H9 (cell line): ENCODE measurements around the gene SIT1. TPM values are rescaled to one million over a fixed set of nuclear protein-coding genes. Genes with fewer than 3 reads are reported as not detected.

Experiments
- DNase-seq: peaks from one replicate; pipeline ENCODE4 v3.0.0-alpha.2; 2017
- H2AFZ ChIP-seq: one replicate; pipeline ENCODE4 v1.6.1; 2013; ENCODE audit warnings: mild to moderate bottlenecking, low read length, control low read depth, moderate library complexity
- H2AK5ac ChIP-seq: 2 replicates; pipeline ENCODE4 v1.6.1; 2013; ENCODE audit warnings: low read length, control low read depth, mixed read lengths; ENCODE audit not compliant: insufficient read length
- H2BK120ac ChIP-seq: one replicate; pipeline ENCODE4 v1.6.1; 2013; ENCODE audit warnings: low read depth, mild to moderate bottlenecking, low read length, control low read depth, inconsistent platforms; ENCODE audit not compliant: poor library complexity, severe bottlenecking
- H2BK12ac ChIP-seq: 2 replicates; pipeline ENCODE4 v1.6.1; 2013; ENCODE audit warnings: low read length, control low read depth, mixed read lengths, low read depth; ENCODE audit not compliant: insufficient read length
- H2BK15ac ChIP-seq: 2 replicates; pipeline ENCODE4 v1.6.1; 2013; ENCODE audit warnings: low read depth, low read length, control low read depth
- H2BK20ac ChIP-seq: one replicate; pipeline ENCODE4 v1.6.1; 2013; ENCODE audit warnings: low read depth, mild to moderate bottlenecking, low read length, control low read depth, inconsistent platforms; ENCODE audit not compliant: poor library complexity, severe bottlenecking
- H2BK5ac ChIP-seq: 2 replicates; pipeline ENCODE4 v1.6.1; 2013; ENCODE audit warnings: low read length, control low read depth, mixed read lengths; ENCODE audit not compliant: insufficient read length
- H3K14ac ChIP-seq: 2 replicates; pipeline ENCODE4 v1.6.1; 2013; ENCODE audit warnings: low read length, control low read depth; ENCODE audit not compliant: insufficient read depth
- H3K18ac ChIP-seq: 2 replicates; pipeline ENCODE4 v1.6.1; 2013; ENCODE audit warnings: low read depth, mild to moderate bottlenecking, mixed read lengths, low read length, control low read depth; ENCODE audit not compliant: insufficient read length
- H3K23ac ChIP-seq: 2 replicates; pipeline ENCODE4 v1.6.1; 2013; ENCODE audit warnings: low read length, control low read depth, mixed read lengths, low read depth; ENCODE audit not compliant: insufficient read length
- H3K23me2 ChIP-seq: 2 replicates; pipeline ENCODE4 v1.6.1; 2013; ENCODE audit warnings: low read depth, mild to moderate bottlenecking, mixed read lengths, low read length, control low read depth; ENCODE audit not compliant: insufficient read length, poor library complexity, severe bottlenecking
- H3K27ac ChIP-seq: 2 replicates; pipeline ENCODE4 v1.5.1; 2013; ENCODE audit warnings: low read length, control low read depth, mixed read lengths, low read depth; ENCODE audit not compliant: insufficient read length
- H3K27me3 ChIP-seq: 2 replicates; pipeline ENCODE4 v1.6.1; 2013; ENCODE audit warnings: low read length, control low read depth, inconsistent platforms; ENCODE audit not compliant: insufficient read depth
- H3K4ac ChIP-seq: 2 replicates; pipeline ENCODE4 v1.6.1; 2013; ENCODE audit warnings: low read depth, mild to moderate bottlenecking, control low read depth, inconsistent platforms, low read length, moderate library complexity
- H3K4me1 ChIP-seq: 2 replicates; pipeline ENCODE4 v1.6.1; 2013; ENCODE audit warnings: low read length, control low read depth, inconsistent platforms; ENCODE audit not compliant: insufficient read depth
- H3K4me2 ChIP-seq: 2 replicates; pipeline ENCODE4 v1.6.1; 2013; ENCODE audit warnings: low read length, control low read depth, mixed read lengths; ENCODE audit not compliant: insufficient read length, insufficient read depth
- H3K56ac ChIP-seq: 2 replicates; pipeline ENCODE4 v1.6.1; 2013; ENCODE audit warnings: low read depth, mild to moderate bottlenecking, mixed read lengths, low read length, control low read depth; ENCODE audit not compliant: insufficient read length
- H3K79me1 ChIP-seq: 2 replicates; pipeline ENCODE4 v1.6.1; 2013; ENCODE audit warnings: low read depth, mild to moderate bottlenecking, moderate library complexity, low read length, control low read depth, inconsistent platforms; ENCODE audit not compliant: insufficient read depth, poor library complexity, severe bottlenecking
- H3K79me2 ChIP-seq: 2 replicates; pipeline ENCODE4 v1.6.1; 2013; ENCODE audit warnings: low read length, control low read depth, inconsistent platforms; ENCODE audit not compliant: insufficient read depth
- H3K9ac ChIP-seq: 2 replicates; pipeline ENCODE4 v1.6.1; 2013; ENCODE audit warnings: low read length, control low read depth, mixed read lengths; ENCODE audit not compliant: insufficient read length; ENCODE audit errors: extremely low read depth
- H3K9me3 ChIP-seq: one replicate; pipeline ENCODE4 v1.6.1; 2013; ENCODE audit warnings: low read depth, low read length, inconsistent platforms; ENCODE audit not compliant: control insufficient read depth
- H3T11ph ChIP-seq: one replicate; pipeline ENCODE4 v1.6.1; 2013; ENCODE audit warnings: mild to moderate bottlenecking, low read length, control low read depth, inconsistent platforms
- H4K20me1 ChIP-seq: one replicate; pipeline ENCODE4 v1.6.1; 2013; ENCODE audit not compliant: control insufficient read depth, insufficient read length, insufficient read depth
- H4K5ac ChIP-seq: 2 replicates; pipeline ENCODE4 v1.6.1; 2013; ENCODE audit warnings: low read depth, mild to moderate bottlenecking, mixed read lengths, low read length, control low read depth; ENCODE audit not compliant: insufficient read length
- H4K8ac ChIP-seq: replicated peaks from 2 replicates; pipeline ENCODE4 v1.6.1; 2013; ENCODE audit warnings: low read length, control low read depth, mixed read lengths, low read depth; ENCODE audit not compliant: insufficient read length
- H4K91ac ChIP-seq: 2 replicates; pipeline ENCODE4 v1.6.1; 2013; ENCODE audit warnings: low read depth, mild to moderate bottlenecking, moderate library complexity, mixed read lengths, low read length, control low read depth; ENCODE audit not compliant: insufficient read length
- H3K27ac Mint-ChIP-seq, 3 experiments: 2 replicates in 2 of 3; 3 replicates in 1 of 3; pipeline ENCODE4 v1.8.0; 2020 to 2021; ENCODE audit warnings: mixed read lengths in 3 of 3, mild to moderate bottlenecking in 1 of 3, moderate library complexity in 1 of 3
- H3K27me3 Mint-ChIP-seq: 2 replicates; pipeline ENCODE4 v1.8.0; 2021; ENCODE audit warnings: low read depth, mild to moderate bottlenecking, moderate library complexity, mixed read lengths
- H3K36me3 Mint-ChIP-seq, 3 experiments: 2 replicates in 2 of 3; 3 replicates in 1 of 3; pipeline ENCODE4 v1.8.0; 2020 to 2021; ENCODE audit warnings: low read depth in 3 of 3, mixed read lengths in 3 of 3; ENCODE audit not compliant: insufficient read depth in 1 of 3
- H3K4me1 Mint-ChIP-seq, 2 experiments: 2 replicates each; pipeline ENCODE4 v1.8.0; 2020; ENCODE audit warnings: mixed read lengths in 2 of 2
- H3K4me3 Mint-ChIP-seq, 2 experiments: 2 replicates in 1 of 2; 3 replicates in 1 of 2; pipeline ENCODE4 v1.8.0; 2020 to 2021; ENCODE audit warnings: mild to moderate bottlenecking in 2 of 2, mixed read lengths in 2 of 2, moderate library complexity in 1 of 2
- H3K9me3 Mint-ChIP-seq, 2 experiments: 2 replicates in 1 of 2; 3 replicates in 1 of 2; pipeline ENCODE4 v1.8.0; 2020; ENCODE audit warnings: mild to moderate bottlenecking in 2 of 2, mixed read lengths in 2 of 2, moderate library complexity in 1 of 2
- WGBS: extraction: QIAGEN DNeasy Blood & Tissue Kit; methylation state at CpG from one replicate; pipeline ENCODE4 v1.1.7; 2013; ENCODE audit warnings: missing lambda C conversion rate, low lambda C conversion rate, mixed read lengths; ENCODE audit not compliant: insufficient read length; ENCODE audit errors: extremely low coverage; 5-methylcytosine and 5-hydroxymethylcytosine counted together
- total RNA-seq: library from RNA; stranded (reverse); gene quantifications from 2 replicates; pipeline ENCODE4 v1.2.1, GENCODE V29; 2021
- TF ChIP-seq, protein P1 (sequence below): fragments of 200-600 bp; sonication (generic); conservative IDR thresholded peaks from 3 replicates; pipeline ENCODE4 v1.8.0; 2021; ENCODE audit warnings: antibody characterized with exemption, mild to moderate bottlenecking

Gene SIT1
- total RNA-seq, 1 experiment from 2014 or later = 1.6 TPM

DNA sequence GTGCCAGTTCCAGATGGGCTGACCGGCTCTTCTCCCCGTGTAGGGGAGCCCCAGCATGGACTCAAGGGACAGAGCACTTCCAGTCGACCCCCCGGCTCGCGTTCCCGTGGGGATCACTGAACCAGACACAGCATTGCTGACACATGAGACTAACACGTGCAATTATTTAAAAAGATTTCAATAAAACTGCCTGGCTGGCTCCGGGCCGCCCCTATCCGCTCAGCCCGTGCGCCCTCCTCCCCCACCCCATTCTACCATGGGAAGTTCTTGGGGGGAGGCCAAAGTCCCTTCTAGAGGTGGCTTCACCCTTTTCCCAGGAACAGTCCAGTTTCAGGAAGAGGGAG lies 40.9 kb downstream of the SIT1 start:
- no peak overlapping the region for H4K91ac ChIP-seq
- no peak overlapping the region for H2BK5ac ChIP-seq
- no peak overlapping the region for H2BK12ac ChIP-seq
- no peaks in the 10 kb centered on the region for H3K79me2 ChIP-seq
- peaks cover 8% of the 10 kb centered on the region for H3K23me2 ChIP-seq
- H3K9ac ChIP-seq = no peak overlapping the region
- Mint-ChIP-seq H3K36me3 (peaks cover 9 to 25% (median 21%) of the 10 kb centered on the region in 3 experiments; a peak in 6 of 7 replicates), H3K4me1 (peaks cover 3 to 8% of the 10 kb centered on the region in 2 experiments; a peak in 3 of 4 replicates), H3K27ac (no peak overlapping the region), H3K27me3 (peaks cover 4% of the 10 kb centered on the region), H3K9me3 (no peaks in the 10 kb centered on the region; a peak in 2 of 5 replicates), H3K4me3 (no peak overlapping the region)
- no peaks in the 10 kb centered on the region for H4K20me1 ChIP-seq
- H4K5ac ChIP-seq = no peak overlapping the region
- no peak overlapping the region for H4K8ac ChIP-seq
- DNase-seq = no peak
- H3K27ac ChIP-seq = no peak overlapping the region
- no peak overlapping the region for H2BK120ac ChIP-seq
- H3K56ac ChIP-seq = no peak overlapping the region
- 0 out of 2 replicates have a peak, but pooled peaks cover under 1% of the 10 kb centered on the region for H3K27me3 ChIP-seq
- no peak overlapping the region for H3K18ac ChIP-seq
- H3K4me2 ChIP-seq = no peak overlapping the region
- WGBS = no CpG with 5 or more reads among the region's 13 CpGs
- H2BK15ac ChIP-seq = no peak overlapping the region
- no peak overlapping the region for H2AK5ac ChIP-seq
- no peak overlapping the region for H3T11ph ChIP-seq
- H3K23ac ChIP-seq = no peak overlapping the region
- TF ChIP-seq, protein P1, sequence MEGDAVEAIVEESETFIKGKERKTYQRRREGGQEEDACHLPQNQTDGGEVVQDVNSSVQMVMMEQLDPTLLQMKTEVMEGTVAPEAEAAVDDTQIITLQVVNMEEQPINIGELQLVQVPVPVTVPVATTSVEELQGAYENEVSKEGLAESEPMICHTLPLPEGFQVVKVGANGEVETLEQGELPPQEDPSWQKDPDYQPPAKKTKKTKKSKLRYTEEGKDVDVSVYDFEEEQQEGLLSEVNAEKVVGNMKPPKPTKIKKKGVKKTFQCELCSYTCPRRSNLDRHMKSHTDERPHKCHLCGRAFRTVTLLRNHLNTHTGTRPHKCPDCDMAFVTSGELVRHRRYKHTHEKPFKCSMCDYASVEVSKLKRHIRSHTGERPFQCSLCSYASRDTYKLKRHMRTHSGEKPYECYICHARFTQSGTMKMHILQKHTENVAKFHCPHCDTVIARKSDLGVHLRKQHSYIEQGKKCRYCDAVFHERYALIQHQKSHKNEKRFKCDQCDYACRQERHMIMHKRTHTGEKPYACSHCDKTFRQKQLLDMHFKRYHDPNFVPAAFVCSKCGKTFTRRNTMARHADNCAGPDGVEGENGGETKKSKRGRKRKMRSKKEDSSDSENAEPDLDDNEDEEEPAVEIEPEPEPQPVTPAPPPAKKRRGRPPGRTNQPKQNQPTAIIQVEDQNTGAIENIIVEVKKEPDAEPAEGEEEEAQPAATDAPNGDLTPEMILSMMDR = no peak
- no peak overlapping the region for H2BK20ac ChIP-seq
- H3K4ac ChIP-seq = no peak overlapping the region
- no peaks in the 10 kb centered on the region for H3K4me1 ChIP-seq
- no peaks in the 10 kb centered on the region for H3K79me1 ChIP-seq
- H3K14ac ChIP-seq = no peak overlapping the region
- H2AFZ ChIP-seq = no peak overlapping the region
- no peaks in the 10 kb centered on the region for H3K9me3 ChIP-seq
